Measurements from ENCODE around the gene HLF.
"Not testable (repeated sequence)": the region's sequence is repeated elsewhere in the genome, so short reads cannot be mapped to it uniquely, and the experiment has no call there.

The HLF gene

DNA sequence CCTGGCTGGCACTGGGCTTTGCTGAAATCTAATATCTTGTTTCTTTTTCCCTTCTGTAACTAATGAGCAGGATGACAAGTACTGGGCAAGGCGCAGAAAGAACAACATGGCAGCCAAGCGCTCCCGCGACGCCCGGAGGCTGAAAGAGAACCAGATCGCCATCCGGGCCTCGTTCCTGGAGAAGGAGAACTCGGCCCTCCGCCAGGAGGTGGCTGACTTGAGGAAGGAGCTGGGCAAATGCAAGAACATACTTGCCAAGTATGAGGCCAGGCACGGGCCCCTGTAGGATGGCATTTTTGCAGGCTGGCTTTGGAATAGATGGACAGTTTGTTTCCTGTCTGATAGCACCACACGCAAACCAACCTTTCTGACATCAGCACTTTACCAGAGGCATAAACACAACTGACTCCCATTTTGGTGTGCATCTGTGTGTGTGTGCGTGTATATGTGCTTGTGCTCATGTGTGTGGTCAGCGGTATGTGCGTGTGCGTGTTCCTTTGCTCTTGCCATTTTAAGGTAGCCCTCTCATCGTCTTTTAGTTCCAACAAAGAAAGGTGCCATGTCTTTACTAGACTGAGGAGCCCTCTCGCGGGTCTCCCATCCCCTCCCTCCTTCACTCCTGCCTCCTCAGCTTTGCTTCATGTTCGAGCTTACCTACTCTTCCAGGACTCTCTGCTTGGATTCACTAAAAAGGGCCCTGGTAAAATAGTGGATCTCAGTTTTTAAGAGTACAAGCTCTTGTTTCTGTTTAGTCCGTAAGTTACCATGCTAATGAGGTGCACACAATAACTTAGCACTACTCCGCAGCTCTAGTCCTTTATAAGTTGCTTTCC lies 56.0 kb downstream of the HLF start:
- Mint-ChIP-seq H3K36me3 (no peaks in the 10 kb centered on the region), H3K27ac (no peak overlapping the region), H3K4me3 (no peak overlapping the region), H3K4me1 (no peaks in the 10 kb centered on the region), H3K9me3 (no peaks in the 10 kb centered on the region), H3K27me3 (no peaks in the 10 kb centered on the region)

DNA sequence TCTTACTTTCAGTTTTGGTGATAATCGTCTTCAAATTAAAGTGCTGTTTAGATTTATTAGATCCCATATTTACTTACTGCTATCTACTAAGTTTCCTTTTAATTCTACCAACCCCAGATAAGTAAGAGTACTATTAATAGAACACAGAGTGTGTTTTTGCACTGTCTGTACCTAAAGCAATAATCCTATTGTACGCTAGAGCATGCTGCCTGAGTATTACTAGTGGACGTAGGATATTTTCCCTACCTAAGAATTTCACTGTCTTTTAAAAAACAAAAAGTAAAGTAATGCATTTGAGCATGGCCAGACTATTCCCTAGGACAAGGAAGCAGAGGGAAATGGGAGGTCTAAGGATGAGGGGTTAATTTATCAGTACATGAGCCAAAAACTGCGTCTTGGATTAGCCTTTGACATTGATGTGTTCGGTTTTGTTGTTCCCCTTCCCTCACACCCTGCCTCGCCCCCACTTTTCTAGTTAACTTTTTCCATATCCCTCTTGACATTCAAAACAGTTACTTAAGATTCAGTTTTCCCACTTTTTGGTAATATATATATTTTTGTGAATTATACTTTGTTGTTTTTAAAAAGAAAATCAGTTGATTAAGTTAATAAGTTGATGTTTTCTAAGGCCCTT lies 56.8 kb downstream of the HLF start:
- Mint-ChIP-seq H3K9me3 (no peaks in the 10 kb centered on the region), H3K4me1 (no peaks in the 10 kb centered on the region), H3K27me3 (no peaks in the 10 kb centered on the region), H3K27ac (no peak overlapping the region), H3K4me3 (no peak overlapping the region), H3K36me3 (no peaks in the 10 kb centered on the region)

DNA sequence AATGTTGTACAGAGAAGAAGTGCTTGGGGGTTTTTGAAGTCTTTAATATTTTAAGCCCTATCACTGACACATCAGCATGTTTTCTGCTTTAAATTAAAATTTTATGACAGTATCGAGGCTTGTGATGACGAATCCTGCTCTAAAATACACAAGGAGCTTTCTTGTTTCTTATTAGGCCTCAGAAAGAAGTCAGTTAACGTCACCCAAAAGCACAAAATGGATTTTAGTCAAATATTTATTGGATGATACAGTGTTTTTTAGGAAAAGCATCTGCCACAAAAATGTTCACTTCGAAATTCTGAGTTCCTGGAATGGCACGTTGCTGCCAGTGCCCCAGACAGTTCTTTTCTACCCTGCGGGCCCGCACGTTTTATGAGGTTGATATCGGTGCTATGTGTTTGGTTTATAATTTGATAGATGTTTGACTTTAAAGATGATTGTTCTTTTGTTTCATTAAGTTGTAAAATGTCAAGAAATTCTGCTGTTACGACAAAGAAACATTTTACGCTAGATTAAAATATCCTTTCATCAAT lies 57.8 kb downstream of the HLF start:
- Mint-ChIP-seq H3K36me3 (no peaks in the 10 kb centered on the region), H3K27me3 (no peaks in the 10 kb centered on the region), H3K4me3 (no peak overlapping the region), H3K27ac (no peak overlapping the region), H3K9me3 (no peaks in the 10 kb centered on the region), H3K4me1 (no peaks in the 10 kb centered on the region)

DNA sequence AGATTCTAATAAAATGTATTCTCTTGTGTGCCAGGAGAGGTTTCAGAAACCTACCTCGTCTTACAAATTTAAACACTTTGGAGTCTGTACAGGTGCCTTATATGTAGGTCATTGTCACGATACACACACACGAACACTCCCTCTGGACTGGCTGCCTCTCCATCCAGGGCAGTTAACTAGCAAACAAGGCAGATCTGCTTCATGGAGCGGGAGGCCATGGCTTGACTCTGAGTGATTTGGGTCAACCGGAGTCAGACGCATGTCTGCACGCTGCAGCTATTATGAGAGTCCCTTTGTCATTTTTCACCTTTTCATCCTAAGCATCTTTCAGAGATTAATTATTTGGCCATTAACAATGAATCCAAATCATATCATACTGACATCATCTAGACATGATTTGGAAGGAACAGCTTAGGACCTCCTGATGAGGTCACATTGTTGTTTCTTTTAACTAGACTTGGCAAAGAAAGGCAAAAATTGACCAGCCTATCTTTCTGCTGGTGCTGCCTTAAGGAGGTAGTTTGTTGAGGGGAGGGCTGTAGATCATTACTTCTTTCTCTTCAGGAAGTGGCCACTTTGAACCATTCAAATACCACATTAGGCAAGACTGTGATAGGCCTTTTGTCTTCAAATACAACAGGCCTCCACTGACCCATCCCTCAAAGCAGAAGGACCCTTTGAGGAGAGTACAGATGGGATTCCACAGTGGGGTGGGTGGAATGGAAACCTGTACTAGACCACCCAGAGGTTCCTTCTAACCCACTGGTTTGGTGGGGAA lies 58.9 kb downstream of the HLF start:
- no peaks in the 10 kb centered on the region for H3K4me1 Mint-ChIP-seq
- no peaks in the 10 kb centered on the region for H3K9me3 Mint-ChIP-seq
- no peaks in the 10 kb centered on the region for H3K27me3 Mint-ChIP-seq
- H3K27ac Mint-ChIP-seq = no peak overlapping the region
- no peak overlapping the region for H3K4me3 Mint-ChIP-seq
- no peaks in the 10 kb centered on the region for H3K36me3 Mint-ChIP-seq

DNA sequence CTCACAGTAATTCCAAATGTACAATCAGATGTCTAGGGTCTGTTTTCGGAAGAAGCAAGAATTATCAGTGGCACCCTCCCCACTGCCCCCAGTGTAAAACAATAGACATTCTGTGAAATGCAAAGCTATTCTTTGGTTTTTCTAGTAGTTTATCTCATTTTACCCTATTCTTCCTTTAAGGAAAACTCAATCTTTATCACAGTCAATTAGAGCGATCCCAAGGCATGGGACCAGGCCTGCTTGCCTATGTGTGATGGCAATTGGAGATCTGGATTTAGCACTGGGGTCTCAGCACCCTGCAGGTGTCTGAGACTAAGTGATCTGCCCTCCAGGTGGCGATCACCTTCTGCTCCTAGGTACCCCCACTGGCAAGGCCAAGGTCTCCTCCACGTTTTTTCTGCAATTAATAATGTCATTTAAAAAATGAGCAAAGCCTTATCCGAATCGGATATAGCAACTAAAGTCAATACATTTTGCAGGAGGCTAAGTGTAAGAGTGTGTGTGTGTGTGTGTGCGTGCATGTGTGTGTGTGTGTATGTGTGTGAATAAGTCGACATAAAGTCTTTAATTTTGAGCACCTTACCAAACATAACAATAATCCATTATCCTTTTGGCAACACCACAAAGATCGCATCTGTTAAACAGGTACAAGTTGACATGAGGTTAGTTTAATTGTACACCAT lies 59.7 kb downstream of the HLF start:
- Mint-ChIP-seq H3K27ac (no peak overlapping the region), H3K27me3 (no peaks in the 10 kb centered on the region), H3K36me3 (no peaks in the 10 kb centered on the region), H3K9me3 (no peaks in the 10 kb centered on the region), H3K4me1 (no peaks in the 10 kb centered on the region), H3K4me3 (no peak overlapping the region)

DNA sequence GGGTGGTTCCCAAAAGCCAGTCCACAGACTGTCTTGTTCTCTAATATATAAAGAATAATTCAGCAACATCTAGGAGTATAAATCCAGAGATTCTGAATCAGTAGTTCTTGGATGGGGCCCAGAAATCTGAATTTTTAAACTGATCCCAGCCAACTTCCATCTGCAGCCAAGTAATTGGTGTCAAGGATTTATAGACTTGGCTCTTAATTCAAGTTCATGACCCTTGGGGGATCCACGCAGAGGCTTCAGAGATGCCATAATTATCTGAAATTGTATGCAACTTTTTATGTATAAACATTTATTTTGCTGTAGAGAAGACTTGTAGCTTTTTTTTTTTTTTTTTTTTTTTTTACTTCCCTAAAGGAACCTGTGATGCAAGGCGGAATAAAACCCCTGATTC lies 60.6 kb downstream of the HLF start:
- no peak overlapping the region for H3K4me3 Mint-ChIP-seq
- no peaks in the 10 kb centered on the region for H3K4me1 Mint-ChIP-seq
- no peaks in the 10 kb centered on the region for H3K27me3 Mint-ChIP-seq
- H3K36me3 Mint-ChIP-seq = no peaks in the 10 kb centered on the region
- H3K9me3 Mint-ChIP-seq = no peaks in the 10 kb centered on the region
- no peak overlapping the region for H3K27ac Mint-ChIP-seq

DNA sequence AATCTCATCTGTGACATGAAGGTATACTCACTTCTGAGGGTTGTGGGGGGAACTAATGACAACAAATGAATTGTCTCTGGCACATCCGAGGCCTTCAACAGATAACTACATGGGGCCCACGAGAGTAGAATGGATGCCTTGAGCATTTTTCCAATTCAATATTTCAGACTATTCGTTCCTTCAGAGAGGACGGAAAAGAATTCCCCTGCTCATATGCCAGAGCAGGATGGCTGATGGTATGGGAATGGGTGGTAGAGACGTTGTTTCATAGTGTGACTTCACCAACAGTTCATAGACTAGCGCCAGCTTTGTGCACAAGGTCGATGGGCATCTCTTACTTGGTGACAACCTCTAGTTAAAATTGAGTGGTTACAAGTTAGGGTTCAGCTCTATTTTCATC lies 61.3 kb downstream of the HLF start:
- Mint-ChIP-seq H3K36me3 (no peaks in the 10 kb centered on the region), H3K9me3 (no peaks in the 10 kb centered on the region), H3K4me3 (no peak overlapping the region), H3K4me1 (no peaks in the 10 kb centered on the region), H3K27me3 (no peaks in the 10 kb centered on the region), H3K27ac (no peak overlapping the region)

DNA sequence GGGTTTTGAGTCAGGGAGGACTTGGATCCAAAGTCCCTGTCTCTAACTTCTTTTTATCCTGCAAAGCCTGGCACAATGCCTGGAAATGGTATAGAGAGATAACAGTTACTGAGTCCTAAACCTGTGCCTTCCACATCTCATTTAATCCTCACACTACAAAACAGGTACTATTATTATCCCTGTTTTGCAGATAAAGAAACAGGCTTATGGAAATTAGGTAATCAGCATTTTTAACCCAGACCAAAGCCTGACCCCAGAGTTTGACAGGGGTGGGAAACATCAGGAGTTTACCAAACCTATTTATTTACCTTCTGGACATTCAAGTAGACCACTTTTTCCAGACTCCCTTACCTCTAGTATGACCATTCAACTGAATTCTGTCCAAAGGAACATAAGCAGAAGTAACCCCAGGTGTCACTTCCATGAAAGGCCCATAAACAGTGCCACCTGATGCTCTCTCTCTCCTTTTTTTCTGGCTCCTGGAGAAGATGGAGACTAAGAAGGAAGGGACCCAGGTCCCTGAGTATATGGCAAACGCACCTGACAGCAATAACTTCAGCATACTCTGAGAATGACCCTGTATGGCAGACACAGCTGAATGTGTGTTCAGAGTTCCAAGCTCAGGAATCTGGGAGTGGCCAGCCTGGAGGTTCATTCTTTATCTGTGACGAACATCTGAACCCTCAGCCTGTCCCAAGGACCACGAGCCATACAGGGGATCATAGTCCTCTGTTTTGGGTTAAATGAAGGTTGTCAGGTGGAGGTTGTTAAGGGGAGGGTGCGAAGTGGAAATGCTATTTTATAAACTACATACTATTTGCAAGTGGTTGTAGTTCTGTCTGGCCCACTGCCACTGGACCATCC lies 62.7 kb downstream of the HLF start:
- H3K9me3 Mint-ChIP-seq = no peaks in the 10 kb centered on the region
- no peaks in the 10 kb centered on the region for H3K4me1 Mint-ChIP-seq
- H3K27ac Mint-ChIP-seq = no peak overlapping the region
- H3K36me3 Mint-ChIP-seq = no peaks in the 10 kb centered on the region
- H3K27me3 Mint-ChIP-seq = no peaks in the 10 kb centered on the region
- no peak overlapping the region for H3K4me3 Mint-ChIP-seq

DNA sequence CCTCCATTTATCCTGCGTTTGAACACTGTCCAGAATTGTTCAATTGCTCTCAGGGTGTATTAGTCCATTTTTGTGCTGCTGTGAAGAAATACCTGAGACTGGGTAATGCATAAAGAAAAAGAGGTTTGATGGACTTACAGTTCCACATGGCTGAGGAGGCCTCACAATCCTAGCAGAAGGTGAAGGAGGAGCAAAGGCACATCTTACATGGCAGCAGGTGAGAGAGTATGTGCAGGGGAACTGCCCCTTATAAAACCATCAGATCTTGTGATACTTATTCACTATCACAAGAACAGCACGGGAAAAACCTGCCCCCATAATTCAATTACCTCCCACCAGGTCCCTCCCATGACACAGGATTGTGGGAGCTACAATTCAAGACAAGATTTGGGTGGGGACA lies 63.8 kb downstream of the HLF start:
- not testable (repeated sequence) for H3K36me3 Mint-ChIP-seq, H3K4me3 Mint-ChIP-seq, H3K4me1 Mint-ChIP-seq, H3K9me3 Mint-ChIP-seq, H3K27ac Mint-ChIP-seq, H3K27me3 Mint-ChIP-seq

DNA sequence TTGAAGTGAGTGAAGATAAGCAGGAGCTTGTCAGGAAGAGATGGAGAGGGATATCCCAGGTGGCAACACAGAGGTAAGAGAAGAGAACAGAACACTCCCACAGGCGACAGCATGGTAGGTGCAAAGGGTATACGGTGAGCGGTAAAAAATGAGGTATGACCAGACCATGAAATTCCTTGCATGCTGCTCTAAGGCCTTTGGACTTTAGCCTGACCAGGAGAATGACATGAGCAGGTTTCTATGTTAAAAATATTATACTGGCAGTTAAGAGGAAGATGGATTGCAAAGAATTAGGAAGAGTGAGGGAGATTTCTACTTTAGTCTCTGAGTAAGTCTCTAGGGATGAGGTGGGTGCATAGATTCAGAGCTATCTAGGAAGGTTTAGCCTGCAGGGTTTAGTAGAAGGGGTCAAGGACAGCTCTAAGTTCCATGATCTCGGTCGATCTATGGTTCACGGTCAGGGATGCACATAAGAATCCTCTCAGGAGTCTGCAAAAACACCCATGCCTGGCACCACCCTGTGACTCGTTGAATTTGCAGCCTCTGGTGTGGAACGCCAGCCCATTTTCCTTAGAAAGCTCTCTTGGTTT lies 65.7 kb downstream of the HLF start:
- Mint-ChIP-seq H3K4me1 (no peaks in the 10 kb centered on the region), H3K9me3 (no peaks in the 10 kb centered on the region), H3K4me3 (no peak overlapping the region), H3K27me3 (no peaks in the 10 kb centered on the region), H3K27ac (no peak overlapping the region), H3K36me3 (no peaks in the 10 kb centered on the region)

DNA sequence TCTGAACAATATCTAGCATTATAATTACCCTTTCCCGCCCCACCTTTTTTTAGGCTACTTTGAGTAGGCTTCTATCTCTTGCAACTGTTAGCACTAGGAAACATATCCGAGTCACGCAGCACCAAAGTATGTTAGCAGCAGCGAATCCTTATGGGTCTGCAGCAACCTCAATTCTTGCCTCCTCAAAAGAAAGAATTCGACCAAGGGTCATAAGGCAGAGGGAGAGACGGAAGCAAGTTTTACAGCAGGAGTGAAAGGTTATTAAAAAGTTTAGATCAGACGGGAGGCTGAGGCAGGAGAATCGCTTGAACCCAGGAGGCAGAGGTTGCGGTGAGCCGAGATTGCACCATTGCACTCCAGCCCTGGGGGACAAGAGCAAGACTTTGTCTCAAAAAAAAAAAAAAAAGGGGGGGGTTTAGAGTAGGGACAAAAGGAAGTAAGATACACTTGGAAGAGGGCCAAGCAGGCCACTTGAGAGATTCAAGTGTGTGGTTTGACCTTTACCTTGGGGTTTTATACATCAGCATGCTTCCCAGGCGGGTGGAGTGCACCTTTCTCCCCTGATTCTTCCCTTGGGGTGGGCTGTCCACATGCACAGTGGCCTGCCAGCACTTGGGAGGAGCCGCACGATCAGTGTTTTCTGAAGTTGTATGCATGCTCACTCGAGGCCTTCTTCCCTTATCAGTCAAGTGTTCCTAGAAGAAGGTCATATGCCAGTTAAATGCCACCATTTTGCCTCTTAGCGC lies 67.7 kb downstream of the HLF start:
- Mint-ChIP-seq H3K9me3 (no peaks in the 10 kb centered on the region), H3K4me1 (no peaks in the 10 kb centered on the region), H3K27ac (peak overlapping the region; percentile 41), H3K27me3 (no peaks in the 10 kb centered on the region), H3K36me3 (no peaks in the 10 kb centered on the region), H3K4me3 (no peak overlapping the region)

DNA sequence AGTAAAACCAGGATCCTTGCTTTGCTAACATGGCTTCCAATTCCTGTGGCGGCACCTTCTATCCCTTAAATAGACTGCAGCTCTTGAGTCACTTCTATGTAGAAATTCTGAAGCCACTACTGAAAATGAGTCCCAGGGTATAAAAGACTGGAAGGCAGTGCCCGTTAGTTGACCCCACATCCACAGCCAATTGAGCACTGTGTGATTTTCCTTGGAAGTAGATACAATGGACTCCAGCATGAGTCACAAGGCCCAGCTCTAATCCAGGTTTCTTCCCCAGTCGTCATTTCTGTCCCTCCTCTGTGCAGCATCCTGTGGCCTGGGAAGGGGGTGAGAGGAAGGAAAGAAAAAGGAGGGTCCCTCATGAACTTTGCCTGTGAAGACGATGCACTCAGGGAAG lies 69.5 kb downstream of the HLF start:
- peaks cover 4% of the 10 kb centered on the region for H3K27me3 Mint-ChIP-seq
- H3K36me3 Mint-ChIP-seq = no peaks in the 10 kb centered on the region
- H3K4me3 Mint-ChIP-seq = no peak overlapping the region
- H3K27ac Mint-ChIP-seq = no peak overlapping the region
- H3K4me1 Mint-ChIP-seq = no peaks in the 10 kb centered on the region
- H3K9me3 Mint-ChIP-seq = no peaks in the 10 kb centered on the region

DNA sequence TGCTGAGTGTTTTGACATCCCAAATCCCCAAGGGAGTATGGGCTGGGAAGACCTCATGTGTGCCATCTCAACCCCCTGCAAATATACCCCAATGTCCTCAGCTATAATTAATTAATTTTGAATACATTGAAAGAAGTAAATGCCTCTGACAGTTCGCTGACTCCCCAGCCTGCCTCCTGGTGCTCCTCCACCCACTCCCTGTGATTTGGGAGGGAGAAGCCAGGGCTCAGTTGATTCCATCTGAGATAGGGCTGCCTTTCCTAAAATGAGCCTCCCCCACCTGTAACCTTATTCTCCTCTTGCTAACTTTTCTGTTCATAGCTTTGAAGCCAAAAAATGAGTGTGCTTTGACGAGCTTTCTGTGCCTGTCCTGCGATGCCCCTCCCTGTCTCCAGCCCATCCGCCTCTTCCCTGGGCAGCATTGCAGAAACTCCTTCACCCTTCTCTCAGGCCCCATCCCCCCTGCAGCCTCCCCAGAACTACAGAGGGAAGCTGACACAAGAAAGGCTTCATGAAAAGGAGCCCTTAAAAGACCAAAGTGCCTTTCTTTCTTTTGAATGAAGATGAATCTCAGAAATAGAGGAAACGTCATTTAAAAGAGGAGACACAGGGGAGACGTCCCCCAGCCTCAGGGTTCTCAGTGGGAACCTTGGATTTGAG lies 70.3 kb downstream of the HLF start:
- Mint-ChIP-seq H3K27me3 (peaks cover 9% of the 10 kb centered on the region), H3K27ac (no peak overlapping the region), H3K4me1 (no peaks in the 10 kb centered on the region), H3K36me3 (no peaks in the 10 kb centered on the region), H3K9me3 (no peaks in the 10 kb centered on the region), H3K4me3 (no peak overlapping the region)
